GM21786 (cell line): ENCODE results near the gene HADHB.
"Not testable (repeated sequence)": the region's sequence is repeated elsewhere in the genome, so short reads cannot be mapped to it uniquely, and the experiment has no call there.

ENCODE experiments used
- ATAC-seq: cut with Tn5 transposase; IDR thresholded peaks from one replicate; pipeline ENCODE4 v1.9.1; 2021; ENCODE audit not compliant: unreplicated experiment

HADHB gene

GRCh38 chr2:26243470-26244308 is 1.1 kb upstream of the HADHB start:
- no peak for ATAC-seq

- peak; percentile 5 for ATAC-seq
These were observed 543 bp downstream of the HADHB start for GRCh38 chr2:26245231-26245732.

- peak; percentile 60 for ATAC-seq
These were observed 1.1 kb downstream of the HADHB start for GRCh38 chr2:26245810-26246209.

- ATAC-seq, result no peak
These were observed 2.1 kb downstream of the HADHB start for GRCh38 chr2:26246818-26247217.

GRCh38 chr2:26249625-26250024 is 4.9 kb downstream of the HADHB start:
- ATAC-seq, result no peak

GRCh38 chr2:26251893-26252292 is 7.2 kb downstream of the HADHB start:
- ATAC-seq, result no peak

- no peak for ATAC-seq
These were observed 11.1 kb downstream of the HADHB start for GRCh38 chr2:26255759-26256384.

GRCh38 chr2:26258836-26259235 is 14.1 kb downstream of the HADHB start:
- ATAC-seq, result not testable (repeated sequence)

- ATAC-seq, result no peak
These were observed 23.5 kb downstream of the HADHB start for GRCh38 chr2:26268213-26268612.

GRCh38 chr2:26268670-26269385 is 24.1 kb downstream of the HADHB start:
- ATAC-seq, result not testable (repeated sequence)

GRCh38 chr2:26269571-26270158 is 24.9 kb downstream of the HADHB start:
- ATAC-seq, result no peak

- no peak for ATAC-seq
These were observed 25.6 kb downstream of the HADHB start for GRCh38 chr2:26270373-26270772.

- no peak for ATAC-seq
These were observed 28.8 kb downstream of the HADHB start for GRCh38 chr2:26273501-26273900.

- no peak for ATAC-seq
These were observed 29.4 kb downstream of the HADHB start for GRCh38 chr2:26274058-26274613.

GRCh38 chr2:26276484-26277227 is 31.9 kb downstream of the HADHB start:
- no peak for ATAC-seq

- no peak for ATAC-seq
These were observed 35.1 kb downstream of the HADHB start for GRCh38 chr2:26279886-26280285.

- ATAC-seq, result no peak
These were observed 36.5 kb downstream of the HADHB start for GRCh38 chr2:26281226-26281625.

- ATAC-seq, result no peak
These were observed 38.9 kb downstream of the HADHB start for GRCh38 chr2:26283606-26284005.

GRCh38 chr2:26284132-26284531 is 39.4 kb downstream of the HADHB start:
- ATAC-seq, result no peak

- ATAC-seq, result no peak
These were observed 41.2 kb downstream of the HADHB start for GRCh38 chr2:26285931-26286330.
